Karpas-422 (cell line): Measurements from ENCODE around the gene TRIP10. TPM values are rescaled to one million over a fixed set of nuclear protein-coding genes. Genes with fewer than 3 reads are reported as not detected.

ENCODE experiments used
- DNase-seq: peaks from one replicate; pipeline ENCODE4 v3.0.0-alpha.2; 2015
- H2AFZ ChIP-seq: fragments of 200-600 bp; sonication (generic); 2 replicates; pipeline ENCODE4 v1.6.1; 2014; ENCODE audit warnings: antibody characterized with exemption, low read length, mixed read lengths
- H3K27ac ChIP-seq: fragments of 200-600 bp; sonication (generic); 2 replicates; pipeline ENCODE4 v1.5.1; 2014; ENCODE audit warnings: mild to moderate bottlenecking, low read length, moderate library complexity
- H3K27me3 ChIP-seq: fragments of 200-600 bp; sonication (generic); 2 replicates; pipeline ENCODE4 v1.6.1; 2014; ENCODE audit warnings: low read length, mixed read lengths
- H3K36me3 ChIP-seq: fragments of 200-600 bp; sonication (generic); 2 replicates; pipeline ENCODE4 v1.6.1; 2014; ENCODE audit warnings: low read length, mixed read lengths; ENCODE audit not compliant: insufficient read depth
- H3K4me1 ChIP-seq: fragments of 200-600 bp; sonication (generic); 2 replicates; pipeline ENCODE4 v1.6.1; 2014; ENCODE audit warnings: mild to moderate bottlenecking, low read length, mixed read lengths
- H3K4me2 ChIP-seq: fragments of 200-600 bp; sonication (generic); 2 replicates; pipeline ENCODE4 v1.6.1; 2014; ENCODE audit warnings: low read length, low read depth, mild to moderate bottlenecking; ENCODE audit not compliant: poor library complexity, severe bottlenecking
- H3K4me3 ChIP-seq: fragments of 200-600 bp; sonication (generic); 2 replicates; pipeline ENCODE4 v1.5.1; 2014; ENCODE audit warnings: mild to moderate bottlenecking, antibody characterized with exemption, low read length, mixed read lengths
- H3K79me2 ChIP-seq: fragments of 200-600 bp; sonication (generic); 2 replicates; pipeline ENCODE4 v1.6.1; 2014; ENCODE audit warnings: mild to moderate bottlenecking, low read length, mixed read lengths
- H3K9ac ChIP-seq: fragments of 200-600 bp; sonication (generic); 2 replicates; pipeline ENCODE4 v1.6.0; 2014; ENCODE audit warnings: low read length
- H3K9me2 ChIP-seq: fragments of 200-600 bp; sonication (generic), shearing (Covaris generic); replicated peaks from 2 replicates; pipeline ENCODE4 v1.6.0; 2014; ENCODE audit warnings: mild to moderate bottlenecking, low read length, moderate library complexity; ENCODE audit not compliant: insufficient read depth
- H3K9me3 ChIP-seq: fragments of 300-700, 200-600 bp; sonication (generic); 2 replicates; pipeline ENCODE4 v1.6.1; 2014; ENCODE audit warnings: low read length, mixed read lengths
- H4K20me1 ChIP-seq: fragments of 200-600 bp; sonication (generic); 2 replicates; pipeline ENCODE4 v1.6.1; 2014; ENCODE audit warnings: mild to moderate bottlenecking, antibody characterized with exemption, low read length, low read depth; ENCODE audit not compliant: insufficient read depth
- total RNA-seq: library from RNA; depleted of rRNA; stranded (reverse); fragments of >200 nt; shearing (Covaris generic); gene quantifications from 2 replicates; pipeline ENCODE4 v1.2.3, GENCODE V29; 2014; ENCODE audit warnings: low replicate concordance

Gene TRIP10
- total RNA-seq, 1 experiment from 2014 or later, result 6.5 TPM

DNA sequence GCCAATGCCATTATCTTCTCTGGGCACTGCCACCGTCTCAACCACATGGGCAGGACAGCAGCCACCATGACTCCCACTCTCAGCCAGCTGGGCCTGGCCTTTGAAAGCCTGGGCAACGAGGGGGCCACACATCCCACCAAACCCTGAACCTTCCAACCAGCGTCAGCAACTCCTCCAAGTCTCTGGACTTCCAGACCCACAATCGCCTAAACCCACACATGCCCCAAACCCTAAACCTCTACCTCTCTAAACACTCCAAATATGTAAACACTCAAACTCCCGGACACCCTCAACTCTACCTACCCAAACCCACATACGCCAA is 20.0 kb upstream of the TRIP10 start:
- no peak for DNase-seq
- no peaks in the 10 kb centered on the region for H3K9me3 ChIP-seq
- H3K27ac ChIP-seq, result no peak overlapping the region
- no peak overlapping the region for H3K4me3 ChIP-seq
- H3K9ac ChIP-seq, result no peak overlapping the region
- no peak overlapping the region for H2AFZ ChIP-seq
- H3K4me2 ChIP-seq, result no peak overlapping the region
- peaks cover 8% of the 10 kb centered on the region for H3K4me1 ChIP-seq
- H3K27me3 ChIP-seq, result no peaks in the 10 kb centered on the region
- H3K36me3 ChIP-seq, result no peaks in the 10 kb centered on the region
- H3K79me2 ChIP-seq, result no peaks in the 10 kb centered on the region
- no peaks in the 10 kb centered on the region for H3K9me2 ChIP-seq
- H4K20me1 ChIP-seq, result no peaks in the 10 kb centered on the region

DNA sequence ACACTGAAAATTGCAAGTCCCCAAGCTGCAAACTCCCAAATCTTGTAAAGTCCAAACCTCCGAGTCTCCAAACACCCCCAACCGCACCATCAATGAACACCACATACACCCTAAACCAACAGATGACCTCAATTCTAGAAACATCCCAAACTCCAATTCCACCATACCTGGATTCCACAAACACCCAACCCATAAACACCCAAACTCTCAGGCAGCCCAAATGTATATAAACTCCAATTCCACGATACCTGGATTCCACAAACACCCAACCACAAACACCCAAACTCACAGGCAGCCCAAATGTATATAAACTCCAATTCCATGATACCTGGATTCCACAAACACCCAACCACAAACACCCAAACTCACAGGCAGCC is 19.5 kb upstream of the TRIP10 start:
- H3K27me3 ChIP-seq, result no peaks in the 10 kb centered on the region
- no peaks in the 10 kb centered on the region for H3K9me3 ChIP-seq
- no peak overlapping the region for H3K27ac ChIP-seq
- no peak overlapping the region for H3K9ac ChIP-seq
- H3K4me2 ChIP-seq, result no peak overlapping the region
- H3K4me1 ChIP-seq, result peaks cover 8% of the 10 kb centered on the region
- H3K4me3 ChIP-seq, result no peak overlapping the region
- no peaks in the 10 kb centered on the region for H3K79me2 ChIP-seq
- no peaks in the 10 kb centered on the region for H3K9me2 ChIP-seq
- no peaks in the 10 kb centered on the region for H4K20me1 ChIP-seq
- H3K36me3 ChIP-seq, result no peaks in the 10 kb centered on the region
- no peak for DNase-seq
- H2AFZ ChIP-seq, result no peak overlapping the region

DNA sequence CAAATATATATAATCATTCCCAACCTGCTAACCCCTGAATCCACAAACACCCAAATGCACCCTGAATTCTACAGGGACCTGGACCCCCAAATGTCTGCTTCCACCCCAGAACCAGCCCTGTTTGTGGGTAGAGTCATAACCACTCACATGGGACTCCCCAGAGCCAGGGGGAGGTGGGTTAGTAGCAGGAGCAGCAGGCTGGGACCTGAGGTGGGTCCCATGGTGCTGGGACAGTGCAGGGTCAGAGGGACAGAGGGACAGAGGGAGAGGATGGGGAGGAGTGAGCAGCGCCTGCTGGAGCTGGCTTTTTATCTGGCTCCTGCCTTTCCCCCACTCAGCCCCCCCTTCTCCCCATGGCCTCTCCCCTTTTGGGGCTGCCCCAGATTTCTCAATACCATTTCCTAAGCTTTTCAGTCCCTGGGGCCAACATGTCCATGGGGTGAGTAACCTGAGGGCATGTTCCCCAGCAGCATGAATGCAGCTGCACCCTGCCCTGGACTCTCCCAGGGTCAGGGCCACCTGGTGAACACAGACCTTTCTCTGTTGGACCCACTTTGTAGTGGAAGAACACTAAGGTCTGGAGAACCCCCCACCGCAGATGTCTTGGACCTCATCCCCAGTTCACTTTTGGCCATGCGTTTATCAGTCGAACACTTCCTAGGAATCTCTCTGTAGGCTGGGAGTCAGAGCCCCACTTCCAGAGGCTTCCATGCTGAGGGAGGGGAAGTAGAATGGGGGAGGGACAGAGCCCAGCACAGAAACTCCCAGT is 18.9 kb upstream of the TRIP10 start, which contains the start of gene C3:
Gene C3, minus strand, starts transcription at position 282 of the 769 bp plus-strand sequence. Its CDS starts 61 bp downstream, at position 221.
- Histone ChIP-seq H3K27ac (no peak within 1 kb of the TSS), H3K4me3 (no peak within 1 kb of the TSS), H3K9ac (0 out of 2 replicates have a peak within 1 kb of the TSS, but pooled peaks have one; percentile 5), H4K20me1 (no peaks in the 10 kb centered on the region), H3K4me2 (no peak within 1 kb of the TSS), H3K79me2 (no peaks in the 10 kb centered on the region), H2AFZ (no peak within 1 kb of the TSS), H3K9me2 (no peaks in the 10 kb centered on the region), H3K36me3 (no peaks in the 10 kb centered on the region), H3K27me3 (no peaks in the 10 kb centered on the region), H3K9me3 (no peaks in the 10 kb centered on the region), H3K4me1 (peaks cover 8% of the 10 kb centered on the region)
- DNase-seq, result no peak

DNA sequence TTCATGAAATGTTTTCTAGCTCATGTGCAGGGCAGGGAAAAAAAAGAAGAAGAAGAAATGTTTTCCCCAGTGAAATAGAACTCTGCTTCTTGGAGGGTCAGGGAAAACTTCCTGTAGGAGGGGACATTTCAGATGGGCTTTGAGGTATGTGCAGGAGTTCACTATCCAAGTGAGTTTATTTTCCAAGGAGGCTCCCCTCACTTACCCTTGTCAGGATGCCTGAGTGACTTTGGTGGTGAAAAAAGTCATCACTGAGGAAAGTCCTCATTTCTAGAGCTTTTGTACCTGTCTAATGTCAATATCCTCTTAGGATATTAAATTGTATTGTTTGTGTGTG is 18.4 kb upstream of the TRIP10 start:
- H4K20me1 ChIP-seq, result no peaks in the 10 kb centered on the region
- no peak for DNase-seq
- no peaks in the 10 kb centered on the region for H3K27me3 ChIP-seq
- no peaks in the 10 kb centered on the region for H3K9me3 ChIP-seq
- H3K79me2 ChIP-seq, result no peaks in the 10 kb centered on the region
- H2AFZ ChIP-seq, result no peak overlapping the region
- H3K27ac ChIP-seq, result no peak overlapping the region
- H3K4me1 ChIP-seq, result peaks cover 8% of the 10 kb centered on the region
- no peak overlapping the region for H3K4me3 ChIP-seq
- H3K4me2 ChIP-seq, result no peak overlapping the region
- no peak overlapping the region for H3K9ac ChIP-seq
- no peaks in the 10 kb centered on the region for H3K36me3 ChIP-seq
- no peaks in the 10 kb centered on the region for H3K9me2 ChIP-seq

DNA sequence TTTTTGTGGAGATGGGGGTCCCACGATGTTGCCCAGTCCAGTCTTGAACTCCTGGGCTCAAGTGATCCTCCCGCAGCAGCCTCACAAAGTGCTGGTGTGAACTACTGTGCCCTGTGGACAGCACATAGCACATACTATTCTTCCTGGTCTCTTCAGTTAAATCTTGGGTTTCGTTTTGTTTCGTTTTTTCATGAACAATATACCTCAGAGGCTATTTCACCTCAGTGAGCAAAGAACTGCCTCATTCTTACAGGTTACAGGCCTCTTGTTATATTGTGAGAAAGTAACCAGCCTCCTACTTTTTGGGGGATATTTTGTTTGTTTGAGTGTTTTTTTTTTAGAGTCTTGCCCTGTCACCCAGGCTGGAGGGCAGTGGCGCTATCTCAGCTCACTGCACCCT is 17.7 kb upstream of the TRIP10 start:
- Histone ChIP-seq H3K9me3 (no peaks in the 10 kb centered on the region), H3K27me3 (no peaks in the 10 kb centered on the region), H3K4me2 (no peak overlapping the region), H4K20me1 (no peaks in the 10 kb centered on the region), H3K4me3 (no peak overlapping the region), H3K36me3 (no peaks in the 10 kb centered on the region), H3K9me2 (no peaks in the 10 kb centered on the region), H3K27ac (no peak overlapping the region), H3K79me2 (no peaks in the 10 kb centered on the region), H3K9ac (0 out of 2 replicates have a peak overlapping the region, but pooled peaks have one; percentile 5), H3K4me1 (peaks cover 8% of the 10 kb centered on the region), H2AFZ (no peak overlapping the region)
- peak; percentile 53 for DNase-seq

DNA sequence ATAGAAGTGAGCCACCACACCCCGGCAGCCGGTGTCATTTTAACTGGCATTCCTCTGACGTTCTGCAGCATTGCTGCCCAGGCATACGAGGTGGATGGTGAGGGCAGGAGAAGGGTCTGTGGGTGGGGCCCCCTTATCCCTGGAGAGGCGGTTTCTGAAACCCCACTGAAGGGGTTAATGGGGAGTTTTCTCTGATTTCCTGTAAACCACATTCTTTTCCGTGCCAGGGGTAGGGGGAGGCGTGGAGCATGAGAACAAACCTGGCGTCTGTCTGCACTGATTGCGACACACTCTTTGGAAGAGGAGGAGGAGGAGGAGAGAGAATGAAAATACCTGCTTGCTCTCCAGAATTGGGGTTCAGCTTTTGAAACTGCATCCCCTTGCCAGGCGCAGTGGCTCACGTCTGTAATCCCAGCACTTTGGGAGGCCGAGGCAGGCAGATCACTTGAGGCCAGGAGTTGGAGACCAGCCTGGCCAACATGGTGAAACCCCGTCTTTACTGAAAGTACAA is 16.3 kb upstream of the TRIP10 start:
- Histone ChIP-seq H3K9ac (no peak overlapping the region), H3K27ac (no peak overlapping the region), H3K9me3 (no peaks in the 10 kb centered on the region), H3K27me3 (no peaks in the 10 kb centered on the region), H3K79me2 (no peaks in the 10 kb centered on the region), H4K20me1 (no peaks in the 10 kb centered on the region), H3K4me2 (no peak overlapping the region), H3K9me2 (no peaks in the 10 kb centered on the region), H2AFZ (no peak overlapping the region), H3K4me1 (peaks cover 9% of the 10 kb centered on the region), H3K4me3 (no peak overlapping the region), H3K36me3 (no peaks in the 10 kb centered on the region)
- peak; percentile 16 for DNase-seq

DNA sequence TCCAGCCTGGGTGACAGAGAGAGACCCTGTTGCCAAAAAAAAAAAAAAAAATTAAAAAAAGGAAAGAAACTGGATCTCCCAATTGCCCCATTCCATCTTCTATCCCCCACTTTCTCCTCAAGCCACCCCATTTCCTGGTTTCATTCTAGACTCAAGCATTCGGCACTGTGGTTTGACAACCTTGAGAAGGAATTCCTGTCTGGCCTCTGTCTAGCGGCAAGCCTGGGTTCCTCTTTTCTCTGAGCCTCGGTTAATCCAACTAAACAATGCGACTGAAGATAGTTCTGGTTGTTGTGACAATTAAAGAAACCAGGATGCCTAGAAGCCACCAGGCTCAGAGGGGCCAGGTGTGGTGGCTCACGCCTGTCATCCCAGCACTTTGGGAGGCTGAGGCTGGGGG is 15.7 kb upstream of the TRIP10 start:
- no peak overlapping the region for H3K4me3 ChIP-seq
- H3K27me3 ChIP-seq, result no peaks in the 10 kb centered on the region
- no peak overlapping the region for H3K9ac ChIP-seq
- H3K9me3 ChIP-seq, result no peaks in the 10 kb centered on the region
- H3K9me2 ChIP-seq, result no peaks in the 10 kb centered on the region
- no peak overlapping the region for H3K4me2 ChIP-seq
- no peak for DNase-seq
- H4K20me1 ChIP-seq, result no peaks in the 10 kb centered on the region
- H3K4me1 ChIP-seq, result peaks cover 15% of the 10 kb centered on the region
- H2AFZ ChIP-seq, result no peak overlapping the region
- no peaks in the 10 kb centered on the region for H3K36me3 ChIP-seq
- H3K79me2 ChIP-seq, result no peaks in the 10 kb centered on the region
- H3K27ac ChIP-seq, result no peak overlapping the region

DNA sequence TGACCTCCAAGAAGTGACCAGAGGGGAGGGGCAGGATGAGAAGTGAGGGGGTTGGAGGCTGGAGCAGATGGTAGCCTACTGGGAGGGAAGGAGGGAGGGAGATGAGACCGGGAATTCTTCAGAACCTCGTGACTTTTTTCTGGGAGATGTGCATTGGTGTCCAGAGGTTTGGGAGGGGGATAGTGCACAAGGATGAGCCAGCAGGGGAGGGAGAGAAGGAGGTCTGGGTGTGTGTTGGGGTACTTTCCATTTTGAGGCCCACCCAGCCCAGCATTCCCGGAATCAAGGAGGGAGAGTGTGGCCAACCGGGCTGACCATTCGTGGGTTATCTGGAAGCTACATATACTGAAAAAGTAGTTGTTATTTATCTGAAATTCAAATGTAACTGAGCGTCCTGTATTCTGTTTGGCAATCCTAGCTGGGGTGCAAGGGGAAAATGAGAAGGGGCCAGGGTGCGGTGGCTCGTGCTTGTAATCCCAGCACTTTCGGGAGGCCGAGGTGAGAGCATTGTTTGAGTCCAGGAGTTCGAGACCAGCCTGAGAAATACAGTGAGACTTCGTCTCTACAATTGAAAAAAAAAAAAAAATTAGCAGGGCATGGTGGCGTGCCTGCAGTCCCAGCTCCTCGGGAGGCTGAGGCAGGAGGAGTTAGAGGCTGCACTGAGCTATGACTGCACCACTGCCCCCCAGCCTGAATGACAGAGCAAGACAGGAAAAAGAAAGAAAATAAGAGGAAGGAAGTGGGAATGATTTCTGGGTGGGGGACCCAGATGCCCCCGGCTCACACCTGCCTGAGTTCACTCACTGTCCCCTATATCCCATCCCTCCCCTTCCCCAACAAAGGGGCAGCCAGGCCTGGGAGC is 14.6 kb upstream of the TRIP10 start:
- H3K4me2 ChIP-seq, result no peak overlapping the region

More for the DNA sequence above, 14.6 kb upstream of the TRIP10 start:
- no peaks in the 10 kb centered on the region for H3K36me3 ChIP-seq
- H3K4me3 ChIP-seq, result no peak overlapping the region
- no peak overlapping the region for H2AFZ ChIP-seq
- no peaks in the 10 kb centered on the region for H3K9me3 ChIP-seq
- no peak overlapping the region for H3K27ac ChIP-seq
- H3K79me2 ChIP-seq, result no peaks in the 10 kb centered on the region
- H4K20me1 ChIP-seq, result no peaks in the 10 kb centered on the region
- no peaks in the 10 kb centered on the region for H3K9me2 ChIP-seq
- H3K27me3 ChIP-seq, result no peaks in the 10 kb centered on the region
- H3K9ac ChIP-seq, result no peak overlapping the region
- DNase-seq, result no peak
- peaks cover 15% of the 10 kb centered on the region for H3K4me1 ChIP-seq
